GM20431 (cell line): Measurements from ENCODE around the gene SLC36A4.
"Not testable (repeated sequence)": the region's sequence is repeated elsewhere in the genome, so short reads cannot be mapped to it uniquely, and the experiment has no call there.

Experiments
- in situ Hi-C: fragments of 300-500 bp; cut with MseI, MboI; formaldehyde crosslinking; loops from one replicate; pipeline ENCODE4 v1.15.0; 2020; ENCODE audit warnings: low sequenced_read_pairs; ENCODE audit not compliant: unreplicated experiment

SLC36A4 gene

GRCh38 chr11:93132836-93133235 is 65.0 kb downstream of the SLC36A4 start:
- in situ Hi-C loops = no loop called here

GRCh38 chr11:93131709-93132108 is 66.1 kb downstream of the SLC36A4 start:
- in situ Hi-C loops = no loop called here

- in situ Hi-C loops = no loop called here
Observed at GRCh38 chr11:93128574-93128973, 69.2 kb downstream of the SLC36A4 start.

GRCh38 chr11:93123351-93123898 is 74.4 kb downstream of the SLC36A4 start:
- in situ Hi-C loops = no loop called here

- in situ Hi-C loops = no loop called here
Observed at GRCh38 chr11:93122535-93123235, 75.1 kb downstream of the SLC36A4 start.

- in situ Hi-C loops = no loop called here
Observed at GRCh38 chr11:93118276-93118675, 79.5 kb downstream of the SLC36A4 start.

GRCh38 chr11:93117565-93117964 is 80.2 kb downstream of the SLC36A4 start:
- in situ Hi-C loops = no loop called here

GRCh38 chr11:93116641-93117441 is 81.0 kb downstream of the SLC36A4 start:
- in situ Hi-C loops = no loop called here

GRCh38 chr11:93114304-93114703 is 83.5 kb downstream of the SLC36A4 start:
- in situ Hi-C loops = no loop called here

- in situ Hi-C loops = no loop called here
Observed at GRCh38 chr11:93113824-93114223, 84.0 kb downstream of the SLC36A4 start.

- in situ Hi-C loops = not testable (repeated sequence)
Observed at GRCh38 chr11:93111147-93111546, 86.6 kb downstream of the SLC36A4 start.

GRCh38 chr11:93100211-93100610 is 97.6 kb downstream of the SLC36A4 start:
- in situ Hi-C loops = no loop called here

- in situ Hi-C loops = no loop called here
Observed at GRCh38 chr11:93099806-93100205, 98.0 kb downstream of the SLC36A4 start.
